DOHH2 (cell line): ENCODE data around the gene TGOLN2.

Source experiments
- H3F3A ChIP-seq: fragments of 200-600 bp; sonication (generic), shearing (Covaris generic); 2 replicates; pipeline ENCODE4 v1.6.0; 2016; ENCODE audit warnings: antibody characterized with exemption, mild to moderate bottlenecking; ENCODE audit not compliant: control insufficient read depth, insufficient read depth
- H3K27ac ChIP-seq: fragments of 200-600 bp; sonication (generic); 2 replicates; pipeline ENCODE4 v1.5.1; 2014; ENCODE audit warnings: low read depth, mild to moderate bottlenecking, low read length, moderate library complexity
- H3K27me3 ChIP-seq: fragments of 200-600 bp; sonication (generic); 2 replicates; pipeline ENCODE4 v1.6.1; 2014; ENCODE audit warnings: mild to moderate bottlenecking, low read length, mixed read lengths; ENCODE audit not compliant: control insufficient read depth
- H3K36me3 ChIP-seq: fragments of 200-600 bp; sonication (generic); 2 replicates; pipeline ENCODE4 v1.6.1; 2014; ENCODE audit warnings: mild to moderate bottlenecking, low read length, moderate library complexity, mixed read lengths; ENCODE audit not compliant: control insufficient read depth
- H3K4me1 ChIP-seq: fragments of 200-600 bp; sonication (generic); 2 replicates; pipeline ENCODE4 v1.6.1; 2014; ENCODE audit warnings: mild to moderate bottlenecking, low read length, mixed read lengths; ENCODE audit not compliant: control insufficient read depth
- H3K4me2 ChIP-seq: fragments of 200-600 bp; sonication (generic); 2 replicates; pipeline ENCODE4 v1.6.0; 2014; ENCODE audit warnings: mild to moderate bottlenecking, low read length, moderate library complexity
- H3K4me3 ChIP-seq: fragments of 200-600 bp; sonication (generic); 2 replicates; pipeline ENCODE4 v1.5.1; 2014; ENCODE audit warnings: mild to moderate bottlenecking, low read length, mixed read lengths
- H3K79me2 ChIP-seq: fragments of 200-600 bp; sonication (generic); 2 replicates; pipeline ENCODE4 v1.6.1; 2014; ENCODE audit warnings: mild to moderate bottlenecking, low read length, mixed read lengths; ENCODE audit not compliant: control insufficient read depth
- H3K9me2 ChIP-seq: fragments of 200-600 bp; sonication (generic); replicated peaks from 2 replicates; pipeline ENCODE4 v1.6.1; 2014; ENCODE audit warnings: mild to moderate bottlenecking, low read length, mixed read lengths; ENCODE audit not compliant: control insufficient read depth
- H3K9me3 ChIP-seq: fragments of 200-600 bp; sonication (generic); 2 replicates; pipeline ENCODE4 v1.6.1; 2014; ENCODE audit warnings: antibody characterized with exemption, low read length, mixed read lengths; ENCODE audit not compliant: control insufficient read depth, insufficient read depth
- H4K20me1 ChIP-seq: fragments of 200-600 bp; sonication (generic); 2 replicates; pipeline ENCODE4 v1.6.0; 2014; ENCODE audit warnings: low read depth, mild to moderate bottlenecking, antibody characterized with exemption, low read length, moderate library complexity; ENCODE audit not compliant: control insufficient read depth, insufficient read depth
- EZH2phosphoT487 ChIP-seq: fragments of 200-600 bp; sonication (generic); IDR thresholded peaks from 2 replicates; pipeline ENCODE4 v1.6.1; 2017; ENCODE audit warnings: borderline replicate concordance, mild to moderate bottlenecking, antibody characterized with exemption, low read length, moderate library complexity, mixed read lengths
- TF ChIP-seq, protein P1 (sequence below): fragments of 200-600 bp; sonication (generic); IDR thresholded peaks from one replicate; pipeline ENCODE4 v1.5.1; 2014; ENCODE audit warnings: antibody characterized with exemption, mild to moderate bottlenecking, low read depth, low read length; ENCODE audit not compliant: poor library complexity, severe bottlenecking

TGOLN2 gene

DNA sequence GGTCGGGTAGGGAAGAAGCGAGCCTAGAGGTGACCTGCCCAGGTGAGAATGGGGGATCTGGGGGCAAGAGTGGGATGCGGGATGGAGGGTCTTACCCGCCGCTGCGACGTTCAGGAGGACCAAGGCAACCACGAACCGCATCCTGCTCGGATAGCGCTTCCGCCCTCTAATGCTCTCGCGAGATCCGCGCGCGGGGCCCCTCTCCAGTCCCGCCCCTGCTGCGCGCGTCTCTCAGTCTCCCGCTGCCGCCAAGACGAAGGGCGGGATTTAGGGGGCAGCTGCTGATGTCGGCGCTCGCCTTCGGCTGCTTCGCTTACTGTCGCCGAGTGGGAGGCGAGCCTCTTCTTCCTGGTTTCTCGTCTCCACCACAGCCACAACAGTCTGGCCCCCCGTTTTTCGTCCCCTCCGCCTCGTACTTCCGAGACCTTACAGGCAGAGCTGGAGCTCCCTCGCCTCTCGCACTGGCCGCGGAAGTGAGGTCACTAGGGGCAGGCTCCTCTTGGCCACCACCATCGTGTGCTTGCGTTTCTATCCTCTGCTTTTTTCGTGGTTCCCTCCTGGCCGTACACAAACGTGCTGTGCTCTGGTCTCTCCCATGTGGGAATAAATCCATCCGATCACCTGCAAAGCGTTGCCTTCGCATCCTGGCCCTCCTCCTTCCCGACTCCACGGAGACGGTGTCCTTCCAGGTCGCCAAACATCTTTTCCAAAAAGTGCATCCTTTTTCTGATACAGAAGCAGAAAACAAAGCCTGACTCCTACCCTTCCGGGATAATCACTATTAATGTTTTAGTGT is at the start of gene TGOLN2:
Gene TGOLN2 (minus strand): TSS at position 168 of the 796 bp plus-strand sequence. CDS start 27 bp downstream, at position 141.
- H3K9me2 ChIP-seq: no peaks in the 10 kb centered on the region
- TF ChIP-seq, protein P1, sequence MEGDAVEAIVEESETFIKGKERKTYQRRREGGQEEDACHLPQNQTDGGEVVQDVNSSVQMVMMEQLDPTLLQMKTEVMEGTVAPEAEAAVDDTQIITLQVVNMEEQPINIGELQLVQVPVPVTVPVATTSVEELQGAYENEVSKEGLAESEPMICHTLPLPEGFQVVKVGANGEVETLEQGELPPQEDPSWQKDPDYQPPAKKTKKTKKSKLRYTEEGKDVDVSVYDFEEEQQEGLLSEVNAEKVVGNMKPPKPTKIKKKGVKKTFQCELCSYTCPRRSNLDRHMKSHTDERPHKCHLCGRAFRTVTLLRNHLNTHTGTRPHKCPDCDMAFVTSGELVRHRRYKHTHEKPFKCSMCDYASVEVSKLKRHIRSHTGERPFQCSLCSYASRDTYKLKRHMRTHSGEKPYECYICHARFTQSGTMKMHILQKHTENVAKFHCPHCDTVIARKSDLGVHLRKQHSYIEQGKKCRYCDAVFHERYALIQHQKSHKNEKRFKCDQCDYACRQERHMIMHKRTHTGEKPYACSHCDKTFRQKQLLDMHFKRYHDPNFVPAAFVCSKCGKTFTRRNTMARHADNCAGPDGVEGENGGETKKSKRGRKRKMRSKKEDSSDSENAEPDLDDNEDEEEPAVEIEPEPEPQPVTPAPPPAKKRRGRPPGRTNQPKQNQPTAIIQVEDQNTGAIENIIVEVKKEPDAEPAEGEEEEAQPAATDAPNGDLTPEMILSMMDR: no peak
- no peak for TF ChIP-seq EZH2phosphoT487
- H3K36me3 ChIP-seq: peaks cover 51% of the 10 kb centered on the region
- H3K4me1 ChIP-seq: peaks cover 39% of the 10 kb centered on the region
- H3K4me2 ChIP-seq: peak within 1 kb of the TSS; percentile 92
- peaks cover 58% of the 10 kb centered on the region for H3K79me2 ChIP-seq
- H4K20me1 ChIP-seq: peaks cover 25% of the 10 kb centered on the region
- H3K27me3 ChIP-seq: no peaks in the 10 kb centered on the region
- H3K4me3 ChIP-seq: peak within 1 kb of the TSS; percentile 83
- no peaks in the 10 kb centered on the region for H3K9me3 ChIP-seq
- H3K27ac ChIP-seq: peak within 1 kb of the TSS; percentile 83
- H3F3A ChIP-seq: no peaks in the 10 kb centered on the region

- H3K27me3 ChIP-seq: no peaks in the 10 kb centered on the region
- no peaks in the 10 kb centered on the region for H3F3A ChIP-seq
- no peak for TF ChIP-seq EZH2phosphoT487
- TF ChIP-seq, protein P1: no peak
- H3K4me3 ChIP-seq: no peak overlapping the region
- no peak overlapping the region for H3K4me2 ChIP-seq
- no peaks in the 10 kb centered on the region for H3K4me1 ChIP-seq
- peaks cover 3% of the 10 kb centered on the region; the same call in 1 of the 2 replicates for H3K9me3 ChIP-seq
- H4K20me1 ChIP-seq: no peaks in the 10 kb centered on the region
- no peaks in the 10 kb centered on the region for H3K79me2 ChIP-seq
- H3K27ac ChIP-seq: no peak overlapping the region
- no peaks in the 10 kb centered on the region for H3K9me2 ChIP-seq
- H3K36me3 ChIP-seq: peaks cover 9% of the 10 kb centered on the region
Measured at GRCh38 chr2:85377083-85377482, 49.3 kb upstream of the TGOLN2 start.

GRCh38 chr2:85376291-85377065 is 48.7 kb upstream of the TGOLN2 start:
- no peak for TF ChIP-seq EZH2phosphoT487
- TF ChIP-seq, protein P1: no peak
- peaks cover 3% of the 10 kb centered on the region; the same call in 1 of the 2 replicates for H3K9me3 ChIP-seq

More at GRCh38 chr2:85376291-85377065, 48.7 kb upstream of the TGOLN2 start:
- Histone ChIP-seq H3K9me2 (no peaks in the 10 kb centered on the region), H3F3A (no peaks in the 10 kb centered on the region), H3K4me1 (no peaks in the 10 kb centered on the region), H3K79me2 (no peaks in the 10 kb centered on the region), H3K4me2 (no peak overlapping the region), H3K27me3 (no peaks in the 10 kb centered on the region), H3K27ac (no peak overlapping the region), H3K4me3 (no peak overlapping the region), H3K36me3 (peaks cover 9% of the 10 kb centered on the region), H4K20me1 (no peaks in the 10 kb centered on the region)
